H1 (cell line): Measurements from ENCODE around the gene PDYN. TPM values are rescaled to one million over a fixed set of nuclear protein-coding genes. Genes with fewer than 3 reads are reported as not detected.

Experiments used
- CTCF ChIA-PET: fragments of 300-600 bp; sonication (Branson Sonifier 250); formaldehyde crosslinking; loops from one replicate; lab custom pipeline; 2021; ENCODE audit not compliant: partially characterized antibody; lab: Charles Lee
- POLR2A ChIA-PET: fragments of 300-600 bp; sonication (Branson Sonifier 250); formaldehyde crosslinking; loops from one replicate; lab custom pipeline; 2021; ENCODE audit warnings: inconsistent platforms; ENCODE audit not compliant: partially characterized antibody; lab: Charles Lee
- DNase-seq, 2 experiments: peaks; one replicate each; pipeline versions ENCODE4 v3.0.0 to v3.0.0-alpha.2; 2010 to 2022; ENCODE audit warnings: low spot score in 2 of 2, low read depth in 1 of 2, mixed read lengths in 1 of 2
- FAIRE-seq: peaks from 2 replicates; lab custom pipeline; 2011; peaks lifted over from hg19 to GRCh38; lab: Jason Lieb, UNC
- H2AFZ ChIP-seq: 2 replicates; pipeline ENCODE4 v1.8.1; 2012; ENCODE audit warnings: low read length, inconsistent platforms
- H2AK5ac ChIP-seq: 2 replicates; pipeline ENCODE4 v1.6.1; 2013; ENCODE audit warnings: low read depth, low read length
- H2BK120ac ChIP-seq: replicated peaks from 2 replicates; pipeline ENCODE3; 2013; ENCODE audit warnings: low read depth, low read length, inconsistent platforms
- H2BK12ac ChIP-seq: 2 replicates; pipeline ENCODE4 v1.6.1; 2013; ENCODE audit warnings: low read depth, low read length
- H2BK15ac ChIP-seq: 2 replicates; pipeline ENCODE4 v1.6.1; 2013; ENCODE audit warnings: low read length
- H2BK20ac ChIP-seq: 2 replicates; pipeline ENCODE4 v1.6.1; 2013; ENCODE audit warnings: low read length
- H2BK5ac ChIP-seq: 2 replicates; pipeline ENCODE4 v1.6.1; 2013; ENCODE audit warnings: low read depth, low read length
- H3K14ac ChIP-seq: 2 replicates; pipeline ENCODE4 v1.6.1; 2013; ENCODE audit warnings: inconsistent platforms; ENCODE audit not compliant: insufficient read length
- H3K18ac ChIP-seq: 2 replicates; pipeline ENCODE4 v1.6.1; 2013; ENCODE audit warnings: low read length; ENCODE audit errors: extremely low read depth
- H3K23ac ChIP-seq: 2 replicates; pipeline ENCODE4 v1.6.1; 2013; ENCODE audit warnings: inconsistent platforms; ENCODE audit not compliant: insufficient read length
- H3K23me2 ChIP-seq: 2 replicates; pipeline ENCODE4 v1.6.1; 2013; ENCODE audit warnings: low read depth, low read length
- H3K27ac ChIP-seq: 2 replicates; pipeline ENCODE4 v1.6.1; 2011; ENCODE audit warnings: low read depth, low read length, inconsistent platforms
- H3K27me3 ChIP-seq, 4 experiments: replicated peaks in 1 of 4; 1 replicate in 1 of 4; 2 replicates in 3 of 4; pipeline versions ENCODE4 v1.6.1 to v1.8.1; 2011 to 2013; ENCODE audit warnings: low read length in 3 of 4, mild to moderate bottlenecking in 3 of 4, inconsistent platforms in 2 of 4, mixed read lengths in 2 of 4, moderate library complexity in 1 of 4; ENCODE audit not compliant: control insufficient read depth in 3 of 4, insufficient read depth in 3 of 4; ENCODE audit errors: extremely low read depth in 1 of 4
- H3K36me3 ChIP-seq, 4 experiments: 2 replicates each; pipeline versions ENCODE4 v1.6.1 to v1.8.1; 2011 to 2013; ENCODE audit warnings: mild to moderate bottlenecking in 4 of 4, low read length in 3 of 4, moderate library complexity in 2 of 4, control low read depth in 1 of 4, inconsistent platforms in 1 of 4; ENCODE audit not compliant: insufficient read depth in 4 of 4, control insufficient read depth in 2 of 4
- H3K4ac ChIP-seq: replicated peaks from 2 replicates; pipeline ENCODE3; 2013; ENCODE audit warnings: low read length, low read depth, mixed read lengths, inconsistent platforms; ENCODE audit not compliant: insufficient read length
- H3K4me1 ChIP-seq, 4 experiments: replicated peaks in 1 of 4; 1 replicate in 1 of 4; 2 replicates in 3 of 4; pipeline versions ENCODE4 v1.6.1 to v1.8.1; 2011 to 2013; ENCODE audit warnings: low read length in 3 of 4, inconsistent platforms in 2 of 4, mixed read lengths in 1 of 4; ENCODE audit not compliant: insufficient read depth in 4 of 4, control insufficient read depth in 3 of 4
- H3K4me2 ChIP-seq, 2 experiments: 2 replicates each; pipeline versions ENCODE4 v1.6.1 to v1.8.1; 2011 to 2013; ENCODE audit warnings: low read depth in 2 of 2, low read length in 2 of 2, control low read depth in 1 of 2, inconsistent platforms in 1 of 2, mild to moderate bottlenecking in 1 of 2; ENCODE audit not compliant: insufficient read depth in 1 of 2
- H3K4me3 ChIP-seq, 4 experiments: fragments of 200-600, 300-600 bp in 1 of 4; sonication (generic), shearing (Covaris generic), sonication (Bioruptor Twin) in 1 of 4; 2 replicates each; pipeline versions ENCODE4 v1.5.1 to v1.8.1; 2011 to 2016; ENCODE audit warnings: low read length in 4 of 4, low read depth in 3 of 4, control low read depth in 2 of 4, inconsistent platforms in 2 of 4, mild to moderate bottlenecking in 2 of 4, mixed read lengths in 1 of 4, moderate library complexity in 1 of 4; ENCODE audit not compliant: insufficient read depth in 2 of 4; ENCODE audit errors: extremely low read depth in 1 of 4
- H3K56ac ChIP-seq: replicated peaks from 2 replicates; pipeline ENCODE3; 2013; ENCODE audit warnings: low read depth, mild to moderate bottlenecking, mixed read lengths, low read length, inconsistent platforms; ENCODE audit not compliant: insufficient read length
- H3K79me1 ChIP-seq: 2 replicates; pipeline ENCODE4 v1.6.1; 2013; ENCODE audit warnings: low read depth, low read length, control low read depth
- H3K79me2 ChIP-seq, 2 experiments: 2 replicates each; pipeline versions ENCODE4 v1.6.1 to v1.8.1; 2012 to 2013; ENCODE audit warnings: low read length in 2 of 2, mild to moderate bottlenecking in 2 of 2, inconsistent platforms in 1 of 2; ENCODE audit not compliant: insufficient read depth in 2 of 2, control insufficient read depth in 1 of 2
- H3K9ac ChIP-seq, 4 experiments: replicated peaks in 1 of 4; 1 replicate in 1 of 4; 2 replicates in 3 of 4; pipeline versions ENCODE4 v1.6.1 to v1.8.1; 2011 to 2013; ENCODE audit warnings: low read depth in 3 of 4, low read length in 3 of 4, control low read depth in 2 of 4, mild to moderate bottlenecking in 2 of 4, moderate library complexity in 2 of 4, inconsistent platforms in 1 of 4; ENCODE audit errors: extremely low read depth in 1 of 4
- H3K9me3 ChIP-seq, 2 experiments: 2 replicates each; pipeline versions ENCODE4 v1.6.1 to v1.8.1; 2012 to 2013; ENCODE audit warnings: mild to moderate bottlenecking in 2 of 2, moderate library complexity in 2 of 2, control low read depth in 1 of 2, inconsistent platforms in 1 of 2, low read depth in 1 of 2, low read length in 1 of 2, mixed read lengths in 1 of 2; ENCODE audit not compliant: insufficient read depth in 2 of 2
- H4K20me1 ChIP-seq, 2 experiments: replicated peaks in 1 of 2; 2 replicates each; pipeline versions ENCODE3 to v1.8.1; 2011 to 2013; ENCODE audit warnings: inconsistent platforms in 2 of 2, low read length in 2 of 2, mild to moderate bottlenecking in 1 of 2; ENCODE audit not compliant: insufficient read depth in 2 of 2, control insufficient read depth in 1 of 2
- H4K5ac ChIP-seq: 2 replicates; pipeline ENCODE4 v1.6.1; 2013; ENCODE audit warnings: low read length, low read depth, mixed read lengths, inconsistent platforms; ENCODE audit not compliant: insufficient read length
- H4K8ac ChIP-seq: 2 replicates; pipeline ENCODE4 v1.8.0; 2013; ENCODE audit warnings: mild to moderate bottlenecking, moderate library complexity, low read length, inconsistent platforms; ENCODE audit not compliant: insufficient read depth; ENCODE audit errors: extremely low read depth
- H4K91ac ChIP-seq: replicated peaks from 2 replicates; pipeline ENCODE3; 2013; ENCODE audit warnings: low read length, mixed read lengths, inconsistent platforms; ENCODE audit not compliant: insufficient read length
- ASH2L ChIP-seq: fragments of 200-600, 300-600 bp; sonication (generic); IDR thresholded peaks from one replicate; pipeline ENCODE4 v1.7.1; 2017; ENCODE audit warnings: low read length
- BRCA1 ChIP-seq: IDR thresholded peaks from 2 replicates; pipeline ENCODE4 v1.6.1; 2012; ENCODE audit warnings: low read depth, low read length, improper control_type of control experiment
- CHD2 ChIP-seq: IDR thresholded peaks from 2 replicates; pipeline ENCODE4 v1.6.1; 2012; ENCODE audit warnings: low read length, improper control_type of control experiment
- SP2 ChIP-seq: IDR thresholded peaks from 2 replicates; pipeline ENCODE4 v1.6.1; 2012; ENCODE audit warnings: mild to moderate bottlenecking, low read length, inconsistent platforms
- SRF ChIP-seq: IDR thresholded peaks from 2 replicates; pipeline ENCODE4 v1.6.1; 2011; ENCODE audit warnings: mild to moderate bottlenecking, low read depth, low read length, moderate library complexity
- TAF1 ChIP-seq: IDR thresholded peaks from 2 replicates; pipeline ENCODE4 v1.6.1; 2011; ENCODE audit warnings: mild to moderate bottlenecking, low read depth, low read length
- TAF7 ChIP-seq: optimal IDR thresholded peaks from 2 replicates; pipeline ENCODE3; 2011; ENCODE audit warnings: low read depth, mild to moderate bottlenecking, inconsistent platforms, low read length, moderate library complexity, borderline replicate concordance
- WGBS, 2 experiments: shearing (Covaris generic) in 1 of 2; methylation state at CpG; one replicate each; pipeline versions ENCODE4 v1.1.6 to v1.1.7; 2013 to 2015; ENCODE audit warnings: low lambda C conversion rate in 2 of 2, mixed read lengths in 2 of 2, inconsistent platforms in 1 of 2, low coverage in 1 of 2, missing lambda C conversion rate in 1 of 2; ENCODE audit not compliant: insufficient replicate concordance in 2 of 2, insufficient coverage in 1 of 2, insufficient read length in 1 of 2; ENCODE audit errors: extremely low coverage in 1 of 2, missing lambda C conversion rate in 1 of 2; 5-methylcytosine and 5-hydroxymethylcytosine counted together
- polyA plus RNA-seq, 7 experiments: library from polyadenylated mRNA; depleted of rRNA in 3 of 7; stranded (reverse) in 5 of 7; unstranded in 2 of 7; fragments of >200 nt in 5 of 7; fragments of 200-250 nt in 2 of 7; gene quantifications; 1 replicate in 5 of 7; 2 replicates in 1 of 7; 4 replicates in 1 of 7; pipeline versions ENCODE4 v1.2.1 to v1.2.3, GENCODE V29; 2011 to 2013; ENCODE audit warnings: missing spikeins in 2 of 7, mixed read lengths in 2 of 7
- total RNA-seq: library from RNA; stranded (reverse); fragmentation: NEBNext Ultra II Directional; extraction: Animal tissue kit (Norgen Biotek cat#: 25700); gene quantifications from 2 replicates; pipeline ENCODE4 v1.2.1, GENCODE V29; 2021

PDYN gene
- total and polyA plus RNA-seq, 2 of the 8 experiments (the other 6 are each of a cell fraction or from before 2014, with no cell fraction given) = 0.54 to 0.60 TPM

GRCh38 chr20:2038161-2038560 lies 44.3 kb upstream of the PDYN start:
- Histone ChIP-seq H3K79me2 (no peaks in the 10 kb centered on the region), H3K79me1 (no peaks in the 10 kb centered on the region), H3K4me2 (no peak overlapping the region), H3K9me3 (no peaks in the 10 kb centered on the region), H3K14ac (no peak overlapping the region), H3K23me2 (peaks cover 4% of the 10 kb centered on the region; the same call in 1 of the 2 replicates), H2AK5ac (no peak overlapping the region), H2AFZ (no peak overlapping the region), H2BK20ac (no peak overlapping the region), H4K20me1 (no peaks in the 10 kb centered on the region), H3K27me3 (no peaks in the 10 kb centered on the region), H2BK5ac (no peak overlapping the region), H4K91ac (no peak overlapping the region), H3K27ac (no peak overlapping the region)
- CTCF ChIA-PET = interaction anchor here (2.6 kb wide), 1 partner anchor 31 kb away, joined by 11 read pairs; no protein-coding TSS in a partner anchor
- DNase-seq (no peak), FAIRE-seq (no peak)
- TF ChIP-seq SRF (no peak), TAF1 (no peak), TAF7 (no peak), ASH2L (no peak), CHD2 (no peak), SP2 (no peak), BRCA1 (no peak)
- TF ChIP-seq, all 59 proteins: peak for 0
- no peak overlapping the region for H4K5ac ChIP-seq
- no peaks in the 10 kb centered on the region for H3K36me3 ChIP-seq
- H3K4ac ChIP-seq = no peak overlapping the region
- no peak overlapping the region for H3K18ac ChIP-seq
- no peaks in the 10 kb centered on the region for H3K4me1 ChIP-seq
- no peak overlapping the region for H2BK120ac ChIP-seq
- H2BK15ac ChIP-seq = no peak overlapping the region
- no peak overlapping the region for H3K56ac ChIP-seq
- POLR2A ChIA-PET = no interaction called here
- H3K9ac ChIP-seq = no peak overlapping the region
- no peak overlapping the region for H3K4me3 ChIP-seq
- no peak overlapping the region for H3K23ac ChIP-seq
- H2BK12ac ChIP-seq = no peak overlapping the region
- WGBS, 2 experiments = 79% methylated on average over 3 of the region's 3 CpGs; no CpG with 5 or more reads in 1 of the 2 experiments
- H4K8ac ChIP-seq = no peak overlapping the region
